Fibroblast of the conjunctiva (primary cell): ENCODE data around the gene NANP.
"Not testable (repeated sequence)": the region's sequence is repeated elsewhere in the genome, so short reads cannot be mapped to it uniquely, and the experiment has no call there.

Source experiments
- DNase-seq: peaks from one replicate; pipeline ENCODE4 v3.0.0-alpha.2; 2010; ENCODE audit warnings: low read depth

NANP gene, protein sequence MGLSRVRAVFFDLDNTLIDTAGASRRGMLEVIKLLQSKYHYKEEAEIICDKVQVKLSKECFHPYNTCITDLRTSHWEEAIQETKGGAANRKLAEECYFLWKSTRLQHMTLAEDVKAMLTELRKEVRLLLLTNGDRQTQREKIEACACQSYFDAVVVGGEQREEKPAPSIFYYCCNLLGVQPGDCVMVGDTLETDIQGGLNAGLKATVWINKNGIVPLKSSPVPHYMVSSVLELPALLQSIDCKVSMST

DNA sequence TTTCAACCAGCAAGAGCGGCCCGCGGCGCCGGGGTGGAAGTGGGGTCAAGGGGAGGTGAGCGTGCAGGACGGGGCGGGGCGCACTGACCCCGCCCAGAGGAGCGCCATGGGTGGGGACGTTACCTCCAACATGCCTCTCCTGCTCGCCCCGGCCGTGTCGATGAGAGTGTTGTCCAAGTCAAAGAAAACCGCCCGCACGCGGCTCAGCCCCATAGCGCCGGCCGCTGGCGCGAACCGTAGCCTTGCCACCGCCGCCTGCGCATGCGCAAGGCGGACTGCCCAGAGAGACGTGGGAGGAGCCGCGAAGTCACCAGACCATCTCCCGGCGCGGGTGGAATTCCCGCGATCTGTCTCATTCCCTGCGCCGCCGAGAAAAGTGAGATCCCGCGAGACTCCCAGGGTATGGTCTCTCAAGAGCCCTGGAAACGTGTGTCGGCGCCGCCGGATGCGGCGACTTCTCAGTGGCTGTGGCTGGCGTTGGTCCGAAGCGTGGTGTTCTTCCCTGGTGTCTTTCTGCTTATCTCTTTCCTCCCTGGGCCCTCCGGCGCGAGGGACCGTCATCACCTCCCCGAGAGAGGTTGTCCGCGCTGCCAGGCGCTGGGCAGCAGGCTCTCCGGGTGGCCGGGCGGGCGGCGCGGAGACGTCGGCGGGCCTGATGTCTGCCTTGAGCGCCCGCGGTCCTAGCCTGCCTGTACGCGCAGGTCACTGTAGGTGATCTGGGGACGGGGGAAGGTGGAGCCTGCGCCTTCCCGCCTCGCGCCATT, at the start of gene NANP:
NANP (minus strand) TSS at position 279 of the 764 bp plus-strand sequence; CDS start at position 213, 66 bp downstream.
- peak; percentile 96 for DNase-seq

DNA sequence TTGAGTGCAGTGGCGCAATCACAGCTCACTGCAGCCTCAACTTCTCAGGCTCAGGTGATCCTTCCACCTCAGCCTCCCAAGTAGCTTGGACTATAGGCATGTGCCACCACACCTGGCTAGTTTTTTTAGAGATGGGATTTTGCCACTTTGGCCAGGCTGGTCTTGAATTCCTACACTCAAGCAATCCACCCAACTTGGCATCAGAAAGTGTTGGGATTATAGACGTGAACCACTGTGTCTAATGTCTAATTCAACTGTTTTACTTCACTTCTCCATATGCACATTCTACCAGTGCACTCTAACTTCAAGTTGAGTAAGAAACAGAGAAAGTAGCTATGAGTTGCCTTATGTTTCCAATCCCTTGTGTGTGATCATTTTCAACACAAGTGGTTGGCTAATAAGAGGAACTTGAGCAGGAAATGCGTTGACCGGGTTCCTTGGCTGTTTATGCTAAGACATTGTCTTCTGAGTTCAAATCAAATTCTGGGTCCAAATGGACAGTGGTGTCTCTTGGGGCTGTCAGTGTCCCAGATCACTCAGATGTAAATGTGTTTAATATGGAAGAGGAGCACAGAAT, 48.9 kb upstream of the NANP start:
- no peak for DNase-seq

DNA sequence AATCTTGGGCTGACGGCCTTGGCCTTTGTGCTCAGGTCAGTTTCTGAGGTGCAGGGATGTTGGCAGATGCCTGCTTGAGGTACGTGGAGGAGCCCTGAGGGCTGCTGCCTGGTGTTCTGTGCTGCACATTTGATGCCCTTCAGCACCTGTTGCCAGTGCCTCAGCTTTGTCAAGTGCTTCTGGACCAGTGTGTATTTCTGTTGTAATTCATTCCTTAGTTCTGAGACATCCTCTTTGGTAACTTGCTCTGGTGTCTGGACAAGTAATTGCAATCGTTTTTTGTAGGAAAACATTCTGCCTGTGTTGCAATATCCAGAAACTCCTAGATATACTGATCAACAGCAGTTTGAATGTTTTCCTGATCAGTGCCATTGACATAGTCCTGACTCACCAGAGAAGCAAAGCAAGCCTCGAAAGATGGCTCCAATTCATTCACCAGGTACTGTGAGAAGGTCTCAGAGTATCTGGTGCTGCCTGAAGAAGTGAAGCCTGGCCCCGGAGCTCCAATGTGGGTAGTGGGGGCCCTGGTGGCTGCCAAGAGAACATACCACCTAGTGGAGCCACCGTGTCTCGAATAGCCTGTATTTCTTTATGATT, 46.1 kb upstream of the NANP start:
- peak; percentile 56 for DNase-seq

DNA sequence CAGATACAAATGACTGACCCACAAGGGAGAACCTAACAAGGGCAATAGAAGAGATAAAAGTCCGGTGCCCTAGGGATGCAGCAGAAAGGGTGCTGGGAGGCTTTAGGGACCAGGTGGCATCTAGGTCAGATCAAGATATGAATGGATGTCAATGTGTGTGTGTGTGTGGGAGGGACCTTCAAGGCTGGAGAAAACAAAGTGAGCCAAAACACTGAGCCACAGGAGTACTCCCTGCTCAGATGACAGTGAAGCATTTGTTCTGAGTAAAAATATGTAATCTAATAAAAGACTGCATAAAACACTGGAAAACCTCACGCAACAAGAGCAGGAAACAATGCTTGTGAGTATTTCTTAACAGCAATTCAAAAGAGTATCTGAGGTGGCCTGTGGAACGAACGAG, 44.6 kb upstream of the NANP start:
- DNase-seq = no peak

DNA sequence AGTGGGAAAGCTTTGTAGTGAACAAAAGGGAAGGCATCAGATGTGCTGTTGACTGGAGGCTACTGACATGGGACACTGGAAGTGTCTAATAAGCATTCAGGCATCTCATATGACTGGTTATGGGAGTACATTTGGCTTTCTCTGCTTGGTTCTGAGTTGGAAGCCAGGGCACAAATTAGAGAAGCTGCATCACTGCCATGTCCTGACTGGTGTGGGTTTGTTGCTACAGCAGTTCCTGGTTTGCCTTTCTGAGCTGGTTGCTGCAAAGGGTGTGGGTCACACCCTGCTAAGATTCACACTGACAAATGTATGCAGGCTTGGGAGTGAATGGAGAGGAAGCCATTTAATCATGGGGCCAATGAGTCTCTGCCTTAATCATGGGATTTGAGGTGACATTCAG, 36.2 kb upstream of the NANP start:
- DNase-seq = no peak

DNA sequence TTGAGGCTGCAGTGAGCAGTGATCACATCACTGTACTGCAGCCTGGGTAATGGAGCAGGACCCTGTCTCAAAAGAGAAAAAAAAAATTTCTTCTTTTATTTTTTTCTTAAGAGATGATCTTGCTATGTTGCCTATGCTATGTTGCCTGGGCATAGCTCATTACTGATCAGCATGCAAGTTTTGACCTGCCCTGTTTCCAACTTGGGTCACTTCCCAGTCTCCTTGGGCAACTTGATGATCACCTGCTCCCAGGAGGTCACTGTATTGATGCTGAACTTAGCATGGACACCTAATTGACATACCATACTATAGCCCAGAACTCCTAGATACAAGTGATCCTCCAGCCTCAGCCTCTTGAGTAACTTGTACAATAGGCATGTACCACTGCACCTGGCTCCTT, 30.7 kb upstream of the NANP start:
- DNase-seq = no peak

DNA sequence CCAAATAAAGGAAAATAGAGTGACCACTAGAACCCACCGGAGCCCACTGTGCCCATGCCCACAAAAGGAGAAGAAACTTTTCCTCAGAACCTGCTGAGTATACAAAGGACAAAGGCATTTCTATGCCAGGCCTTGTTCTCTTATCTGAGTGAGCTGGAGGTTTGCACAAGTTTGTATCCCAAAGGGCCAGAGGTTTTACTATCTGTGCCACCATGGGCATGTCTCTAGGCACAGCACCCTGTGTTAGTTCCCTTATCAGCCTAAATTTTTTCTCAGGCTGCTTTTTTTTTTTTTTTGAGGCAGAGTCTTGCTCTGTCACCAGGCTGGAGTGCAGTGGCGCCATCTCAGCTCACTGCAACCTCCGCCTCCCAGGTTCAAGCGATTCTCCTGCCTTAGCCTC, 29.1 kb upstream of the NANP start:
- DNase-seq = not testable (repeated sequence)

DNA sequence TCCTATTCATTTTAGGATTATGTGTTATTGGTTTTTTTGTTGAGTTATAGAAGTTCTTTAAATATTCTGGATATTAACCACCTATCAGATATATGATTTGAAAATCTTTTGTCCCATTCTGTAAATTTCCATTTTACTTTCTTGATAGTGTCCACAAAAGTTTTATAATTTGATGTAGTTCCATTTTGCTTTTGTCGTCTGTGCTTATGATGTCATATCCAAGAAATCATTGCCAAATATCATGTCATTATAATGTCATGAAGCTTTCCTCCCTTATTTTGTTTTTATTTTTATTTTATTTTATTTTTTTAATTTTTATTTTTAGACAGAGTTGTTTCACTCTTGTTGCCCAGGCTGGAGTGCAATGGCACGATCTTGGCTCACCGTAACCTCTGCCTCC, 21.0 kb upstream of the NANP start:
- no peak for DNase-seq

DNA sequence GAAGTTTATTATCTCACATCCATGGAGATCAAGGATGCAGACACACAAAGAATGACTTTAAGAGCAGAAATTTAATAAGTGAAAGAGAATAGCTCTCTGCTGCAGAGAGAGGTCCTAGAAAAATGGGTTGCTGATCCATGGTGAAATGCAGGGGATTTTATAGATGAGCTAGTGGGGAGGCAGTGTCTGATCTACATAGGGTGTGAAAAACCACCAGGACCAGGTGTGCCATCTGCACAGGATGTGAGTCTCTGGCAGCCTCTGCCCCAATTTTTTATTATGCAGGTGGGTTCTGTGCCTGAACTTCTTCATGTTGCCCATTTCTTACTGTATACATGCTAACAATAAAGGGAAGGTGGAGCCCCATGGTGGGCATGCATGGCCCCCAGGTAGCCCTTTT, 19.9 kb upstream of the NANP start:
- DNase-seq = no peak

DNA sequence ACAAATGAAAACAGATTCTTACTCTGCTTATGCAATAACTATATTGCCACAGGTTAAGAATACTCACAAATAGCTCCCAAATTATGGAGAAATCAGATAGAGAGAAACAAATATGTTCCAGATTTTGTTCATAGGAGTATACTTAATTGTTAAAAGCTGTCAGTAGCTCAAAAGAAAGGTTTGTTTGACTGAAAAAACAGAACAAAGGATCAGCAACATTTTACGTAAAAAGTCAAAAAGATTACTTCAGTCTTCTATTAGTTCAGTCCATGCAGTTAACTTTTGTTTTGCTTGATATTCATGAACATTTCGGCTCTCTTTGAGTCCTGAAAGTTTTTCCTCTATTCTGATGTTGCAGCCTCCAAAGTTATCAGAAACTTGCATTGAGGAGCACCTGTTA, 13.4 kb upstream of the NANP start:
- no peak for DNase-seq

DNA sequence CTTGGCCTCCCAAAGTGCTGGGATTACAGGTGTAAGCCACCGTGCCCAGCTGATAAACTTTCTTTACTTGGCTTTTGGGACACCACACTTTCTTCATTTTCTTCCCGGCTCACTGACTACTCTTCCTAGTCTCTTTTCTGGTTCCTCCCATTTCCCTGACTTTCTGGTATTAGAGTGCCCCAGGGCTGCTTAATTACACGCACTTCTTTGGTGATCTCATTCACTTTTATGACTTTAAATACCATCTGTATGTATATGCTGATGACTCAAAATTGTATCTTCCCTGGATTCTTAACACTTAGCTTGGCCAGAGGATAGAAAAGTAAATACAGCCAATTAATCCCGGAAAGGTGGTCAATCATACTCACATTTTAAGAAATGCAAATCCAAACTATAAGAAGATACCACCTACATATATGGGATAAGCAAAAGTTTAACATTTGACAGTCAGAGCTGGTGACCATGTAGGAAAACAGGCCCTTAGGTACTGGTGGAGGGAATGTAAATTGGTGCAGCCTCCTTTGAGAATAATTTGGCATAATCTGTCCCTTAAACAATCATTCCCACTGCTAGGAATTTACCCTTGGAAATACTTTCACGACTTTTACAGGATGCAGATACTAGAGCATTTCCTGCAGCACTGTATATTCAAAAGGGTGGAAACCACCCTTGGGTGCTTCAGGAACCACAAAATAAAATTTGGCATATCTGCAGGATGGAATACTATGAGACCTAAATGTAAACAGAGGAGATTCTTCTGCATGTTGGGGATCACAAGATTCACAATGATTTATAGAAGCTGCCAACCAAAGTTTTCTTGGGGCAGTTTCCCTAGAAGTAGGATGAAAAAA, 9.4 kb upstream of the NANP start:
- DNase-seq = no peak

DNA sequence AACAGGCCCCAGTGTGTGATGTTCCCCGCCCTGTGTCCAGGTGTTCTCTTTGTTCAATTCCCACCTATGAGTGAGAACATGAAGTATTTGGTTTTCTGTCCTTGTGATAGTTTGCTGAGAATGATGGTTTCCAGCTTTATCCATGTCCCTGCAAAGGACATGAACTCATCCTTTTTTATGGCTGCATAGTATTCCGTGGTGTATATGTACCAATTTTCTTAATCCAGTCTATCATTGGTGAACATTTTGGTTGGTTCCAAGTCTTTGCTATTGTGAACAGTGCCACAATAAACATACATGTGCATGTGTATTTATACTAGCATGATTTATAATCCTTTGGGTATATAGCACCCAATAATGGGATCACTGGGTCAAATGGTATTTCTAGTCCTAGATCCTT, 6.8 kb upstream of the NANP start:
- not testable (repeated sequence) for DNase-seq

DNA sequence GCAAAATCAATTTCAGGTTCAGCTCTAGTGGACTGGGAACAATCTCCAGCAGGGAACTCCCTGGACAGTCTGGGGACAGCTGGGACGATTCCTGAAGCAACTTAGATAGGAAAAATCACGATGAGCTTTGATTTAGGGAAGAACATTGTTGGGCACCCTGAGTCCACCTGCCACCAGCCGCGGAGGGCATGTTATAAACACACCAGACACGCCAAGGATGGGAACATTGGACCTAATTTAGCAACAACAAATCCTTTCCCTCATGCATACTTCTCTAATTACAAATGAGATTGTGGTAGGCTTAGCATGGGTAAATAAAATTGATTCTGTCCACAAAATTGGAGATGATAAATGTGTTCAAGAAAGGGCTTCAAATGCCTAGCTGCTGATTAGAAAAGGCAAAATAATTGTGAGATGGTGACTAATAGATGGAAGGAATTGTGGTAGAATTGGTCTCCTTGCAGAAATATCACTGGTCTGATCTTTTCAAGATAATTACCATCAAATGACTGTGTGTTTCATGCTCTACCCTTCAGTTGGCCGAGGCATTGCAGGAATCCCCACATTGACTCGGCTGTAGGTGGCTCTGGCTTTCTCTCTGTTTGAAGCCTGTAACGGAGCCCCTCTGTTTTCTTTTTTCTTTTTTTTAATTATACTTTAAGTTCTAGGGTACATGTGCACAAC, 6.1 kb upstream of the NANP start:
- DNase-seq = no peak

DNA sequence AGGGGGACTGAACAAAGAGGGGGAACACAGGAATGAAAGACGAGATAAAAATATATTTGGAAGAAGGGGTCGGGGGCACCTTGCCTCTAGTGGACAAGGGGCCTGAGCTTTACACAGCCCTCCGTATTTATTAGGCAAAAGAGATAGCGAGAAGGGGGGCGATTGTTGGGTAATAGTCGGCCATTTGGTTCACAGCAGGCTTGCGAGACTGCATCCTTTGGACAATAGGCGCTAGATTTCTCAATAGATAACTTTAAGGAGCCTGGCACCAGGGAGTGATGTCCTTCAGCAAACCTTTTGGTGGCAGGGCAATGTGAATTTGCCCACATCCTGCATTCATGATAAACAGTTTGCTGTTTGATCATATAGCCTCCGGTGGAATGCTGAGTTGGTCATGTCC, 3.0 kb upstream of the NANP start:
- no peak for DNase-seq

DNA sequence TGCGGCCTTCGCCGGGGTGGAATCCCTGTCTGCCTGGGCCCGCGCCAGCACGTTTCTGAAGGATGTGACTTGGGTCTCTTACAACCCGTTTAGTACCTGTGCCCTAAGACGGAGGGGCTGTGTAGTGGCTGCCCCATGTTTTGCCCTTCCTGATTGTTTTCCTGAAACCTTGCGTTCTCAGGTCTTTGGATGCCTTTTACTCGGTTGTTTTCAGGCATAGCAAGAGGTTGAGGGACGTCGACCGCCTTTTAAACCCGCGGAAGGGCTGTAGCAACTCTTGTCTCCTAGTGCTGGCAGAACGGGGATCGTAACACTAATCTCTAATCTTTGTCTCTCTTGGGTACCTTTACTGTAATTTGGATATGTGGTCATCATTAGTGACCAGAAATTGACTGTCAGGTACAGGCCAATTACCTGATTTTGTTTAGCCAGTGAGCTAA, 706 bp upstream of the NANP start:
- no peak for DNase-seq

DNA sequence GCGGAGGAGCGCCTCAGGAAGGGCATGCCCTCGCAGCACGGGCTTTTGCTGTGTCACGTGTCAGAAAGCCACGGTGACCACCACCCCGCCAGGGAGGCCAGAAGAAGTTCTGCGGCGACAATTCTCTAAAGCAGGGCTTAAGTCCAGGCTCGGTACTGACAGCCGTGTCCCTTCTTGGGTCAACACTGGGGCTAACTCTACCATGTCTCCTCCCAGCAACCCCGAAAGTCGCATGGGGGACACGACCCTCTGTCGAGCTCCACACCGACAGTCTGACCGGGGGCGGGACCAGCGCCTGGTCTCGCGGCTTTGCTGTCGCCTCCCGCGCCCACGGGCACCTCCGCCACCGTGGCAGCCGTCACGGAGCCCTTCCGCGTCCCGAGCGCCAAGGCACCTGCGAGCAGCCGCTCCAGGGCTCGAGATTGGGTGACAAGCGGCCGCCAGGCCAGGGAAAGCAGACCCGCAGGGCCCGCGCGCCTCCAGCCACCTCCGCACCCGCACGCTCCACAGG, 534 bp downstream of the NANP start:
- DNase-seq = no peak

DNA sequence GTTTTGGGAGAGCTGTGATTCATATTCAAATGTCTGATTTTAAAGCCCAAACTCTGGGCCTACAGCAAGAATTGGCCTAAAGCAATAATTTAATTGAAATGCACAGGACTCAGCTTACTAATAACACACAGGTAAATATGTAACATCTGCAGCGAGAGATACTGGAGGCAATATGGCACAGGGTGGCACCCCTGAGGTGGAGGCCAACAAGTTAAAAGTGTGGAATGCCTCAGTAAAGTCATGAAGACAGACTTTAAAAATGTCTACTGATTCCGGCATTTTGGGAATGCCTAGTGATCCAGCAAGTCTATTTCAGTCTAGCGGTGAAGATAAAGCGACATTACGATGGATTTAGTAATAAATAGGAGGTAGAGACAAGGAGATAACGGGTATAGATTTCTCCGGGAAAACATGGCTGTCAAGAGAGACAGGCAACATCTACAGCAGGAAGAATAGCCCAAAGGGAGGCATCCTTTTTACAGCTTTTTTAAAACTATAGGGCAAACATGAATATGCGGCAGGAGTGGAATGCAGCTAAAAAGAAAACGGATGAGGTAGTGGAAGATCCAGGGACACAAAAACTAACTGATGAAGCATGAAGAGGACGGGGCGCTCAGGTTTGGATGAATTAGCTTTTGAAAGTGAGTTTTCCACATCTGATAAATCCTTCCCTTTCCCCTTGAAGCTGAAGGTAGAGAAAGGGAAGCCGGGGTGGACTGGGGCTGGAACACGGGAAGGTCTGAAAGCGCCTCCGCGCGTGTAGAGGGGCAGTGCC, 1.2 kb downstream of the NANP start:
- DNase-seq = no peak

DNA sequence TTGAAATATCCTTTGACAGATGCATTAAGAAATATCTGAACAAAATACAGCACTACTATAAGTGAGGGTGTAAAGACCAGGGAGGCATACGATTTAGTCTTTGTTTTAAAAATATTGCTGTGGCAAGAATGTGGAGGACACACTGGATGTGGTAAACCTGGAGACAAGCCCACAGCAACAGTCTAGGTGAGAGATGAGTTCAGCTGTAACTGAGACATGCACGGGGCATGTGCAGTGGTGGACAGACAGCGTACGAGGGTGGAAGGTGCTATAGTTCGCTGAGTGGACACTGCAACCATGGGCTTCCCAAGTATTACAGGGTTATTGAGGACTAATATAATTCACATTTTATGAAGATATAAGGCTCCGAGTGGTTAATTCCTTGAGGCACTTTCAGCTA, 1.8 kb downstream of the NANP start:
- DNase-seq = no peak

DNA sequence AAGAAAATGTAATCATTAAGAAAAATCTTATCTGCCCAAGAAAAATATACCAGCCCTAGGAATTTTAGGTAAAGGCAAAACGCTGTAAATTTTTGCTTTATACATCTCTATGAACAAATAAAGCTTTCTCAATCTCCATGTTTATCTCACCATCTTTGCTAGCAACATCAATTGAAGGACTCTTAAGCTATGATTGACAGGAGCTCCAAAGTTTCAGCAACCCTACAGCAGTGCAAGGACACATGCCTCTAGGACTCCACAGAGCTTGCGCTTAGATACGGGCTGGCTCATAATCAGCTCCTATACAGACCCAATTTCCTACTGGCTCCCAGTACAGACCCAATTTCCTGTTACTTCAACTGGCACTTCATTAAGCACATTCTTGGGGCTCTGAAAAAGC, 4.3 kb downstream of the NANP start:
- DNase-seq = no peak

DNA sequence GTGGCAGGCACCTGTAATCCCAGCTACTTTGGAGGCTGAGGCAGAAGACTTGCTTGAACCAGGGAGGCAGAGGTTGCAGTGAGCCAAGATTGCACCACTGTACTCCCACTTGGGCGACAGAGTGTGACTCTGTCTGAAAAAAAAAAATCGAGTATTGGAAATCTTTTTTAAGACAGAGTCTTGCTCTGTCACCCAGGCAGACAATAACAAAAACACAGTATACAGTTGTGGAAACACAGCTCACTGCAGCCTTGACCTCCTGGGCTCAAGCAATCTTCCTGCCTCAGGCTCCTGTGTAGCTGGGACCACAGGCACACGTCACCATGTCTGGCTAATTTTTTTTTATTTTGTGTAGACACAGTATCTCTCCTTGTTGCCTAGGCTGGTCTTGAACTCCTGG, 15.0 kb downstream of the NANP start:
- DNase-seq = no peak
